ENCODE results near the gene PPP1R3D. TPM values are rescaled to one million over a fixed set of nuclear protein-coding genes. Genes with fewer than 3 reads are reported as not detected.

Gene PPP1R3D
- total and polyA plus RNA-seq, 2 of the 13 experiments (the other 11 are each of a cell fraction or from before 2014, with no cell fraction given) = 1.2 to 3.7 TPM

- TF ChIP-seq KDM5A (IDR thresholded peaks at IDR 0.05; ENCODE audit: borderline replicate concordance, low read length) (no peak), HMGXB4 (CRISPR knock-in tag; IDR thresholded peaks at IDR 0.05; ENCODE audit: borderline replicate concordance in 1 of 2, low read depth in 1 of 2) (peak; percentile 90 to 96), BRD4 (CRISPR knock-in tag; IDR thresholded peaks at IDR 0.05) (no peak), MAX (IDR thresholded peaks at IDR 0.05) (no peak; the same call in 1 of the 2 replicates), BRCA1 (CRISPR knock-in tag; IDR thresholded peaks at IDR 0.05) (no peak; the same call in 1 of the 2 replicates), ZNF788 (CRISPR knock-in tag; IDR thresholded peaks at IDR 0.05; ENCODE audit: borderline replicate concordance) (0 out of 2 replicates have a peak, but pooled peaks have one; percentile 47), ZIK1 (CRISPR knock-in tag; IDR thresholded peaks at IDR 0.05; ENCODE audit: borderline replicate concordance, low read depth) (no peak), NFE2L2 (IDR thresholded peaks at IDR 0.05; ENCODE audit: low read length) (no peak), ZNF292 (CRISPR knock-in tag; IDR thresholded peaks at IDR 0.05; ENCODE audit: borderline replicate concordance, low read depth) (no peak), ZNF362 (CRISPR knock-in tag; IDR thresholded peaks at IDR 0.05; ENCODE audit: borderline replicate concordance) (no peak), MAFF (IDR thresholded peaks at IDR 0.05; ENCODE audit: low read depth, low read length) (no peak), GATA4 (IDR thresholded peaks at IDR 0.05; ENCODE audit: borderline replicate concordance, low read depth) (no peak), SP1 (IDR thresholded peaks at IDR 0.05) (no peak), SP1 (CRISPR knock-in tag; IDR thresholded peaks at IDR 0.05) (no peak), SCMH1 (CRISPR knock-in tag; IDR thresholded peaks at IDR 0.05; ENCODE audit: borderline replicate concordance) (no peak)
- TF ChIP-seq, protein P1, sequence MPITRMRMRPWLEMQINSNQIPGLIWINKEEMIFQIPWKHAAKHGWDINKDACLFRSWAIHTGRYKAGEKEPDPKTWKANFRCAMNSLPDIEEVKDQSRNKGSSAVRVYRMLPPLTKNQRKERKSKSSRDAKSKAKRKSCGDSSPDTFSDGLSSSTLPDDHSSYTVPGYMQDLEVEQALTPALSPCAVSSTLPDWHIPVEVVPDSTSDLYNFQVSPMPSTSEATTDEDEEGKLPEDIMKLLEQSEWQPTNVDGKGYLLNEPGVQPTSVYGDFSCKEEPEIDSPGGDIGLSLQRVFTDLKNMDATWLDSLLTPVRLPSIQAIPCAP (CRISPR knock-in tag; IDR thresholded peaks at IDR 0.05; ENCODE audit: low read depth) = no peak
- TF ChIP-seq, protein P2, sequence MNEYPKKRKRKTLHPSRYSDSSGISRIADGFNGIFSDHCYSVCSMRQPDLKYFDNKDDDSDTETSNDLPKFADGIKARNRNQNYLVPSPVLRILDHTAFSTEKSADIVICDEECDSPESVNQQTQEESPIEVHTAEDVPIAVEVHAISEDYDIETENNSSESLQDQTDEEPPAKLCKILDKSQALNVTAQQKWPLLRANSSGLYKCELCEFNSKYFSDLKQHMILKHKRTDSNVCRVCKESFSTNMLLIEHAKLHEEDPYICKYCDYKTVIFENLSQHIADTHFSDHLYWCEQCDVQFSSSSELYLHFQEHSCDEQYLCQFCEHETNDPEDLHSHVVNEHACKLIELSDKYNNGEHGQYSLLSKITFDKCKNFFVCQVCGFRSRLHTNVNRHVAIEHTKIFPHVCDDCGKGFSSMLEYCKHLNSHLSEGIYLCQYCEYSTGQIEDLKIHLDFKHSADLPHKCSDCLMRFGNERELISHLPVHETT (CRISPR knock-in tag; conservative IDR thresholded peaks at IDR 0.05) = 0 out of 2 replicates have a peak, but pooled peaks have one; percentile 54
- TF ChIP-seq, protein P3, sequence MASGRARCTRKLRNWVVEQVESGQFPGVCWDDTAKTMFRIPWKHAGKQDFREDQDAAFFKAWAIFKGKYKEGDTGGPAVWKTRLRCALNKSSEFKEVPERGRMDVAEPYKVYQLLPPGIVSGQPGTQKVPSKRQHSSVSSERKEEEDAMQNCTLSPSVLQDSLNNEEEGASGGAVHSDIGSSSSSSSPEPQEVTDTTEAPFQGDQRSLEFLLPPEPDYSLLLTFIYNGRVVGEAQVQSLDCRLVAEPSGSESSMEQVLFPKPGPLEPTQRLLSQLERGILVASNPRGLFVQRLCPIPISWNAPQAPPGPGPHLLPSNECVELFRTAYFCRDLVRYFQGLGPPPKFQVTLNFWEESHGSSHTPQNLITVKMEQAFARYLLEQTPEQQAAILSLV (CRISPR knock-in tag; IDR thresholded peaks at IDR 0.05; ENCODE audit: borderline replicate concordance) = no peak
Measured at GRCh38 chr20:59933849-59934585, 6.1 kb downstream of the PPP1R3D start (continued).

Data from HepG2 (cell line).